ENCODE measurements around the gene FLNA. TPM values are rescaled to one million over a fixed set of nuclear protein-coding genes. Genes with fewer than 3 reads are reported as not detected.

The FLNA gene
- total RNA-seq, 2 donors from 2014 or later: 406 to 476 TPM

Other genes with a start within 250 kb of the FLNA start
- gene OPN1LW, start 230.4 kb downstream of the FLNA start, total RNA-seq: not detected
- not detected for gene OPN1MW, start 192.0 kb downstream of the FLNA start, total RNA-seq
- not detected for gene OPN1MW2, start 154.9 kb downstream of the FLNA start, total RNA-seq
- gene OPN1MW3, start 117.1 kb downstream of the FLNA start, total RNA-seq: not detected
- not detected for gene TEX28, start 79.5 kb downstream of the FLNA start, total RNA-seq
- gene TKTL1, start 78.8 kb downstream of the FLNA start, total RNA-seq: 1 to 10 TPM; 4.1 to 7.0 TPM
- gene EMD, start 4.7 kb upstream of the FLNA start, total RNA-seq: 10 to 100 TPM; 54.5 to 70.9 TPM
- 1,000 to 10,000 TPM; 2,090 to 2,230 TPM for gene RPL10, start 23.7 kb upstream of the FLNA start, total RNA-seq
- 10 to 100 TPM; 41.9 to 42.8 TPM for gene DNASE1L1, start 34.6 kb upstream of the FLNA start, total RNA-seq
- gene TAFAZZIN, start 36.9 kb upstream of the FLNA start, total RNA-seq: 10 to 100 TPM; 36.6 to 41.2 TPM
- gene ATP6AP1, start 54.0 kb upstream of the FLNA start, total RNA-seq: 10 to 100 TPM; 70.8 to 86.0 TPM
- 10 to 100 TPM; 76.8 to 98.5 TPM for gene GDI1, start 62.5 kb upstream of the FLNA start, total RNA-seq
- gene FAM50A, start 69.5 kb upstream of the FLNA start, total RNA-seq: 10 to 100 TPM; 48.7 to 58.9 TPM
- 10 to 100 TPM; 24.0 to 28.1 TPM for gene PLXNA3, start 83.6 kb upstream of the FLNA start, total RNA-seq
- 10 to 100 TPM; 17.7 TPM for gene LAGE3, start 104.6 kb upstream of the FLNA start, total RNA-seq
- gene UBL4A, start 112.0 kb upstream of the FLNA start, total RNA-seq: 10 to 100 TPM; 44.4 to 48.4 TPM
- gene SLC10A3, start 116.0 kb upstream of the FLNA start, total RNA-seq: 10 to 100 TPM; 15.1 to 18.4 TPM
- 10 to 100 TPM; 44.4 to 51.0 TPM for gene FAM3A, start 141.6 kb upstream of the FLNA start, total RNA-seq
- gene G6PD, start 172.2 kb upstream of the FLNA start, total RNA-seq: 10 to 100 TPM; 30.4 to 36.0 TPM
- gene IKBKG, start 173.0 kb upstream of the FLNA start, total RNA-seq: 10 to 100 TPM; 17.1 to 21.1 TPM
- not detected for gene CTAG1A, start 210.5 kb upstream of the FLNA start, total RNA-seq
- gene CTAG1B, start 244.6 kb upstream of the FLNA start, total RNA-seq: not detected

All from left cardiac atrium (tissue), 2 donors.